Measurements from ENCODE around the gene DOK6.
A peak's percentile ranks its signal among the peaks of the same experiment; 100 is the strongest.
"Not testable (repeated sequence)": the region's sequence is repeated elsewhere in the genome, so short reads cannot be mapped to it uniquely, and the experiment has no call there.

The DOK6 gene

GRCh38 chr18:69631281-69631680 lies 230.6 kb downstream of the DOK6 start:
- peak; percentile 20 for DNase-seq

GRCh38 chr18:69635482-69635881 lies 234.8 kb downstream of the DOK6 start:
- DNase-seq = no peak

GRCh38 chr18:69636529-69637301 lies 236.0 kb downstream of the DOK6 start:
- no peak for DNase-seq

- DNase-seq = no peak
These were observed 237.4 kb downstream of the DOK6 start for GRCh38 chr18:69638056-69638455.

- DNase-seq = no peak
These were observed 247.0 kb downstream of the DOK6 start for GRCh38 chr18:69647702-69648101.

GRCh38 chr18:69648486-69648885 lies 247.8 kb downstream of the DOK6 start:
- no peak for DNase-seq

- DNase-seq = no peak
These were observed 249.0 kb downstream of the DOK6 start for GRCh38 chr18:69649684-69650083.

GRCh38 chr18:69651243-69651642 lies 250.6 kb downstream of the DOK6 start:
- no peak for DNase-seq

- no peak for DNase-seq
These were observed 255.1 kb downstream of the DOK6 start for GRCh38 chr18:69655816-69656215.

- DNase-seq = peak; percentile 6
These were observed 257.4 kb downstream of the DOK6 start for GRCh38 chr18:69658103-69658502.

- no peak for DNase-seq
These were observed 258.0 kb downstream of the DOK6 start for GRCh38 chr18:69658685-69659084.

GRCh38 chr18:69659142-69659651 lies 258.5 kb downstream of the DOK6 start:
- DNase-seq = no peak

- not testable (repeated sequence) for DNase-seq
These were observed 261.4 kb downstream of the DOK6 start for GRCh38 chr18:69662090-69662489.

GRCh38 chr18:69664399-69664798 lies 263.7 kb downstream of the DOK6 start:
- no peak for DNase-seq

- DNase-seq = no peak
These were observed 273.7 kb downstream of the DOK6 start for GRCh38 chr18:69674292-69674877.

- DNase-seq = no peak
These were observed 274.3 kb downstream of the DOK6 start for GRCh38 chr18:69674966-69675365.

- DNase-seq = no peak
These were observed 276.9 kb downstream of the DOK6 start for GRCh38 chr18:69677595-69677994.

GRCh38 chr18:69680123-69680522 lies 279.4 kb downstream of the DOK6 start:
- DNase-seq = no peak

- DNase-seq = no peak
These were observed 282.5 kb downstream of the DOK6 start for GRCh38 chr18:69683176-69683575.

GRCh38 chr18:69684789-69685188 lies 284.1 kb downstream of the DOK6 start:
- DNase-seq = no peak

GRCh38 chr18:69686861-69687260 lies 286.2 kb downstream of the DOK6 start:
- DNase-seq = peak; percentile 25

GRCh38 chr18:69689121-69689759 lies 288.6 kb downstream of the DOK6 start:
- DNase-seq = peak; percentile 29

- DNase-seq = no peak
These were observed 290.5 kb downstream of the DOK6 start for GRCh38 chr18:69691008-69691760.
